Omental fat pad (tissue), 4 donors: ENCODE results near the gene TANK. TPM values are rescaled to one million over a fixed set of nuclear protein-coding genes. Genes with fewer than 3 reads are reported as not detected.

Experiments
- ATAC-seq: fragments of 150-250 bp; one replicate; pipeline ENCODE4 v1.9.1; 2016; ENCODE audit warnings: mild to moderate bottlenecking, moderate library complexity; ENCODE audit not compliant: low FRiP score
- DNase-seq: peaks from one replicate; pipeline ENCODE4 v3.0.0-alpha.2; 2019; ENCODE audit warnings: low spot score
- total RNA-seq, 4 donors: library from RNA; depleted of rRNA; stranded (reverse); fragments of >200 nt; gene quantifications; one replicate each; pipeline ENCODE4 v1.1.0, GENCODE V29; 2016
- TF ChIP-seq, protein P1 (sequence below), 3 donors: fragments of 450-650 bp; IDR thresholded peaks; one replicate each; pipeline ENCODE4 v1.5.1; 2016 to 2017; ENCODE audit warnings: antibody characterized with exemption in 3 of 3, mild to moderate bottlenecking in 3 of 3, moderate library complexity in 2 of 3

The TANK gene
- total RNA-seq, 4 donors from 2014 or later = 102 to 143 (median 121) TPM

DNA sequence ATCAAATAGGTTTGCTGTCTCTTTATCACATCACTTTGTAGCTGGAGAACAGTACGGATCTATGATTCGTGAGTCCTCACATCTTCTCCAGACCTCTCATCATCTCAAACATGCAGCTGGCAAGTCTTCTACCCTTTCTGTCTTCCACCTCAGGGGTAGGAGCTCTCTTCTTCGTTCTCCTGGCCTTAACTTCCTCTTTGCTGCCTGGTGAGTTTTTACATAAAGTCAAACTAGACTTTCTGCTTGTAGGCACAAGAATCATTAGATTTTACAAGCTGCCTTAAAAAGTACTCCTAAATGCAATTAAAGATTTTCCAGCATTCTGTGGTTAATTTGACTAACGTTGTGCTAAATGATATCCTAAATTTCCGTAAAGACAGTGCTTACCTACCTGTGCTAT, 43.7 kb upstream of the TANK start:
- TF ChIP-seq, protein P1, sequence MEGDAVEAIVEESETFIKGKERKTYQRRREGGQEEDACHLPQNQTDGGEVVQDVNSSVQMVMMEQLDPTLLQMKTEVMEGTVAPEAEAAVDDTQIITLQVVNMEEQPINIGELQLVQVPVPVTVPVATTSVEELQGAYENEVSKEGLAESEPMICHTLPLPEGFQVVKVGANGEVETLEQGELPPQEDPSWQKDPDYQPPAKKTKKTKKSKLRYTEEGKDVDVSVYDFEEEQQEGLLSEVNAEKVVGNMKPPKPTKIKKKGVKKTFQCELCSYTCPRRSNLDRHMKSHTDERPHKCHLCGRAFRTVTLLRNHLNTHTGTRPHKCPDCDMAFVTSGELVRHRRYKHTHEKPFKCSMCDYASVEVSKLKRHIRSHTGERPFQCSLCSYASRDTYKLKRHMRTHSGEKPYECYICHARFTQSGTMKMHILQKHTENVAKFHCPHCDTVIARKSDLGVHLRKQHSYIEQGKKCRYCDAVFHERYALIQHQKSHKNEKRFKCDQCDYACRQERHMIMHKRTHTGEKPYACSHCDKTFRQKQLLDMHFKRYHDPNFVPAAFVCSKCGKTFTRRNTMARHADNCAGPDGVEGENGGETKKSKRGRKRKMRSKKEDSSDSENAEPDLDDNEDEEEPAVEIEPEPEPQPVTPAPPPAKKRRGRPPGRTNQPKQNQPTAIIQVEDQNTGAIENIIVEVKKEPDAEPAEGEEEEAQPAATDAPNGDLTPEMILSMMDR (IDR thresholded peaks at IDR 0.05) = no peak
- DNase-seq = no peak
- no peak for ATAC-seq

DNA sequence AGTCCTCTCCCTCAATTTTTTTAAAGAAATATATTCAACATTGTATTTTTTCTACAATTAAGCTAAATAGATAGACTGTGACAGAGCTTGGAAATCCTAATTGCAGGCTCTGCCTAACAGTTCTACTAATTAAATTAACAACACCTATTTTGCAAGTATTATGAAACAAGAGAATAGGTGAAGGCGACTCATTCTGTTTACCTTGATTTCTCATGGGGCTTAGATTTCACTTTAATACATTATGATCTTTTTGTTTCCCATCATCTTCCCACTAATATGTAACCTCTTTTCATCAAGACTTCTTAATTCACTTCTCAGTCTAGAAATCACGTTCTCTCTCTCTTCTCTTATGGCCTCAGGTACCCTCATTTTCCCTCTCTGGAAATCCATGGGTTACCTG, 42.7 kb upstream of the TANK start:
- TF ChIP-seq, protein P1 (IDR thresholded peaks at IDR 0.05) = no peak

DNA sequence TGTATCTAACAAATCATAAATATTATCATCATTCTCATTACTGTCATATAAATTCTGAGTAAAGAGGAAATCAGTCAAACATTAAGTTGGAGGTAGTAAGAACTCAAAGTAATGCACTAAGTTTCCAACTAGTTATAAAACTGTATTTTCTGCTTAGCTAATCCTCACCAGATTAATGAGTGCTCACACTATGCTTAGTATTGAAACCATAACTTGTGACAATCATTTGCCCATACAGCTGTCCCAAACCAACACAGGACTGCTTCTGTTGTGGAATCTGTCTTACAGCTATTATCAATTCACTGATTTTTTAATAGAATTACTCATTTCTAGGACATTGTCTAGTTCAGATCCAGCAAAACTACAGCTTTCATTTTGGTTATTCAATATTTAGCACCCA, 41.5 kb upstream of the TANK start:
- TF ChIP-seq, protein P1 (IDR thresholded peaks at IDR 0.05) = no peak
- DNase-seq (no peak), ATAC-seq (no peak)

More for the DNA sequence above, 42.7 kb upstream of the TANK start:
- ATAC-seq = no peak
- no peak for DNase-seq

DNA sequence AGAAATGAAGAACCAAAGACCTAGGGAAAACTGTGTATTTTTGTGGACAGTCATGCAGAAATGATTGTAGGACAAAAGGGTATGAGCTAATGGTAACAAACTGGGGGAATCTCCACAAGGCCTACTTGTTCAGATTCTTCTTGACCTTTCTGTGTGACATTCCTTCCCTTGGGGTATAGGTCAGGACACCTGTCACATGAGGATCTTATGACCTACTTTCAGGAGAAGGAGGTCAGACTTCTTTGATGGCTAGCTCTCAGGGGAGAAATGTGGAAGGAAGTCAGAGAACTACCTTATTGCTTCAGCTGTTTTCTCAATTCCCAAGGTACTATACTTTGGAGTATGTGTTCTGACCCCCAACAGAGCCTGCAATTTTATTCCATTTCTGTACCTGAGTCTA, 40.7 kb upstream of the TANK start:
- TF ChIP-seq, protein P1 (IDR thresholded peaks at IDR 0.05) = no peak
- no peak for DNase-seq
- ATAC-seq = no peak

DNA sequence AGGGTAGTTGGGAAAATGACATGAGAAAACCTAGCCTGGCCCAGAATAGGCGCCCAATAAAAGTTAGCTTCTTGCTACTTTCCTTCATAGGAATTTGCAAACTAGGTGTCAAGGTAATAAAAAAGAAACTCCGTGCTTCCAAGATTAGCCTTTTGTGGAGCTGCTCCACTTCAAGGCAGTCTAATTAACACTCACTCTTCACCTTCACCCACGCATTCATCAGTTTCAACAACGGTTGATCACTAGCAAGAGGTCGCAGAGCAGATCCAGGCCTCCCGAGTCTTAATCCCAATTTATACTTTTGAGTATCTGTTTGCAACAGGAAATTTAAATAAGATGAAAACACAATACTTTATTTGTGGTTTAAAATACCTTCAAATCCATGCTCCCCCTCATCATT, 39.5 kb upstream of the TANK start:
- ATAC-seq (no peak), DNase-seq (no peak)
- TF ChIP-seq, protein P1 (IDR thresholded peaks at IDR 0.05) = no peak

DNA sequence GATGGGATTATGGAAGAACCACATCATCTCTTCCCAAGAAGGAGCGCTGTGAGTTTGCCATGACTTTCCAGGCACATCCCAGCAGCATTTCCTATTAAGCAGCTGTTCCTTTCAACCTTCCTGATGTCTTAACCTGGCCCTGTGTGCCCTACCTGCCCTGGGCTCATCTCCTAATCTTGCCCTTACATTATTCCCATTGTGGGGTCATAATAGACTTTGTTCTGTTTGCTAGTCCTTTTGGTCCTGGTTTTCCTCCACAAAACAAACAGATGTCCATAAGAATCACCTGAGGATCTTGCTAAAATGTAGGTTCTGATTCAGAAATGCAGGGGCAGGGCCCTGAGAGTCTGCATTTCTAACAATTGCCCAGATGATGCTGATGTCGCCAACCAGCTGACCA, 38.6 kb upstream of the TANK start:
- ATAC-seq = no peak
- no peak for DNase-seq
- TF ChIP-seq, protein P1 (IDR thresholded peaks at IDR 0.05) = no peak

DNA sequence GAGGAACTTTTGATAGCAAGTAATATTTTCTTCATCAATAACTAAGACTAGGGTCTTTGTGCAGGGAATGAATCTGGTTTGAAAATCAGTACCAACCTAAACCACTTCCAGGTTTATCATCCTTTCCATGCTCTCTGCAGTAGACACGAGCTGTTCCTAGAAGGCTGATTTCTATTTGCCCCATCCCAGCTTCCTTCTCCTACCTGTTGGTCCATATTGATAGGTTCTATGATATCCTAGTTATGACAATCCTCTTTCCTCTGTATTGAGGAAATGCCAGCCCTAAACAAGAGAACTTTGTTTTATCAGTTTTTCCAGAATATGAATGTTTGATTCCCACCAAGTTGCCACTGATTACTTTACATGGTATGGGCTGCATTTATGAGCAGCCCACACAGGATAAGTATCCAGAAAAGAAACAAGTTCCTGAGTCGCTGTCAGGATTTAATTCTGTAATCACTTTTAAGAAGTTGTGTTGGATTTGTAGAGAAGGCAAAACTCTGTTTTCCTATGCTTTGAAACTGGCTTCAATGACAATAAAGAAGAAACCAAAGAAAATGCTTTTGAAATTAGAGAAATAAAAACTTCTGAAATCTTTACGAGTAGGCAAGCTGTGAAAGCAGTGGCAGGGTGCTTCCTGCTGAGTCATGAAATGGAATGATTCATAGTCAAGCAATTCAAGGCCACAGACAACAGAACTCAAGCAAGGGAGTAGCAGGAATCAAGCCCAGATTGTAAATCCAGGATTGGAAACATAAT, 37.3 kb upstream of the TANK start:
- no peak for DNase-seq
- TF ChIP-seq, protein P1 (IDR thresholded peaks at IDR 0.05) = no peak
- ATAC-seq = peak; percentile 96
